Suprapubic skin (tissue), 4 donors: Measurements from ENCODE around the gene CCNJL. TPM values are rescaled to one million over a fixed set of nuclear protein-coding genes. Genes with fewer than 3 reads are reported as not detected.
"Not testable (repeated sequence)": the region's sequence is repeated elsewhere in the genome, so short reads cannot be mapped to it uniquely, and the experiment has no call there.

Source experiments
- DNase-seq, 2 donors: peaks; one replicate each; pipeline ENCODE4 v3.0.0-alpha.2; 2019; ENCODE audit warnings: low spot score in 2 of 2
- H3K27ac ChIP-seq: fragments of 200-600 bp; sonication (generic); one replicate; pipeline ENCODE4 v1.5.1; 2019
- H3K27me3 ChIP-seq: fragments of 200-600 bp; sonication (generic); one replicate; pipeline ENCODE4 v1.5.1; 2019
- H3K36me3 ChIP-seq: fragments of 200-600 bp; sonication (generic); one replicate; pipeline ENCODE4 v1.5.1; 2019
- H3K4me1 ChIP-seq: fragments of 200-600 bp; sonication (generic); one replicate; pipeline ENCODE4 v1.5.1; 2019
- H3K4me3 ChIP-seq: fragments of 200-600 bp; sonication (generic); one replicate; pipeline ENCODE4 v1.5.1; 2019; ENCODE audit warnings: mild to moderate bottlenecking
- H3K9me3 ChIP-seq: fragments of 200-600 bp; sonication (generic); one replicate; pipeline ENCODE4 v1.5.1; 2019
- EP300 ChIP-seq: sonication (generic); formaldehyde crosslinking; IDR thresholded peaks from one replicate; pipeline ENCODE4 v1.6.1; 2017; ENCODE audit warnings: antibody characterized with exemption
- POLR2A ChIP-seq, 2 donors: fragments of 450-650 bp; IDR thresholded peaks; one replicate each; pipeline ENCODE4 v1.6.1; 2017; ENCODE audit warnings: antibody characterized with exemption in 2 of 2, mild to moderate bottlenecking in 2 of 2, moderate library complexity in 2 of 2
- POLR2AphosphoS5 ChIP-seq, 3 donors: sonication (generic); formaldehyde crosslinking; IDR thresholded peaks; one replicate each; pipeline ENCODE4 v1.6.1; 2017; ENCODE audit warnings: antibody characterized with exemption in 3 of 3
- WGBS: methylation state at CpG from one replicate; pipeline ENCODE4 v1.1.5; 2018; 5-methylcytosine and 5-hydroxymethylcytosine counted together
- total RNA-seq, 4 donors: library from RNA; depleted of rRNA; stranded (reverse); fragments of >200 nt; gene quantifications; one replicate each; pipeline ENCODE4 v1.1.0, GENCODE V29; 2016
- TF ChIP-seq, protein P1 (sequence below), 2 donors: fragments of 200-600 bp in 1 of 2; fragments of 450-650 bp in 1 of 2; sonication (generic) in 1 of 2; IDR thresholded peaks; one replicate each; pipeline ENCODE4 v1.5.1; 2016 to 2019; ENCODE audit warnings: antibody characterized with exemption in 2 of 2, mild to moderate bottlenecking in 1 of 2, moderate library complexity in 1 of 2

CCNJL gene
- total RNA-seq, 4 donors from 2014 or later = 0.34 to 1.2 (median 1.2) TPM; not detected in 1

DNA sequence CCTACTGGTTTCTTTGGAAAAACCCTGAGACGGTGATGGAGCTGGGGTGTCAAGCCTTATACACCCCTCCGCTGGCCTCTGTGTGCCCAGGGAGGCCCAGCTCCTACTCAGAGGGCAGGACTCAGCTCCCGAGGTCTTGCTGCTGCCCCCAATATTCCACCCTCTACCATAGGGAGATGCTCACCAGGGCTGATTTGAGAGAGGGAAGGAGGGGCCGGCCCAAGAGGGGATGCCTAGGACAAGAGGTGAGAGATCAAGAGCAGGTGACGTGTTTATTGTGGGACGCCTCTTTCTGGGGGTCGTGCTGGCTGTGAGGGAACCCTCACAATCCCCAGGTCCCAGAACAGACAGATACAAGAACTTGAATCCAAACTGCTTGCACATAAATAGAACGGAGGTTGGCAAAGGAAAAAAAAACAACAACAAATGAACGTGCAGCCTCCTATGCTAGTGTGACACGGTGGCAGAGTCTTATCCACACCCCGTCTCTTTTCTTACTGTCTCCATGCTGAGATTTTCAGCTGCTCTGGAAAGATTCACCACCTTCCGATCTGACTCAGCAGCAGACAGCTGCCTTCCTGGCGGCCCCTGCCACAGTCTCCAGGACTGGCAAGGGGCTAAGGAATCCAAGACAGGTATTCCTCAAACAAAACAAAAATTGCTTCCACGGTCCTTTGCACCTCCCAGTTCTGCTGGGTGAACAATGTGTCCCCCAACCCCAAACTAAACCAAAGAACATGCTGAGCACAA is 60.8 kb downstream of the CCNJL start:
- no peaks in the 10 kb centered on the region for H3K36me3 ChIP-seq
- no peak overlapping the region for H3K27ac ChIP-seq
- no peak for DNase-seq
- 88% methylated on average over 14 of the region's 14 CpGs for WGBS
- H3K4me1 ChIP-seq = no peaks in the 10 kb centered on the region
- TF ChIP-seq POLR2AphosphoS5 (IDR thresholded peaks at IDR 0.05) (no peak), POLR2A (IDR thresholded peaks at IDR 0.05) (no peak), EP300 (no peak)
- TF ChIP-seq, protein P1, sequence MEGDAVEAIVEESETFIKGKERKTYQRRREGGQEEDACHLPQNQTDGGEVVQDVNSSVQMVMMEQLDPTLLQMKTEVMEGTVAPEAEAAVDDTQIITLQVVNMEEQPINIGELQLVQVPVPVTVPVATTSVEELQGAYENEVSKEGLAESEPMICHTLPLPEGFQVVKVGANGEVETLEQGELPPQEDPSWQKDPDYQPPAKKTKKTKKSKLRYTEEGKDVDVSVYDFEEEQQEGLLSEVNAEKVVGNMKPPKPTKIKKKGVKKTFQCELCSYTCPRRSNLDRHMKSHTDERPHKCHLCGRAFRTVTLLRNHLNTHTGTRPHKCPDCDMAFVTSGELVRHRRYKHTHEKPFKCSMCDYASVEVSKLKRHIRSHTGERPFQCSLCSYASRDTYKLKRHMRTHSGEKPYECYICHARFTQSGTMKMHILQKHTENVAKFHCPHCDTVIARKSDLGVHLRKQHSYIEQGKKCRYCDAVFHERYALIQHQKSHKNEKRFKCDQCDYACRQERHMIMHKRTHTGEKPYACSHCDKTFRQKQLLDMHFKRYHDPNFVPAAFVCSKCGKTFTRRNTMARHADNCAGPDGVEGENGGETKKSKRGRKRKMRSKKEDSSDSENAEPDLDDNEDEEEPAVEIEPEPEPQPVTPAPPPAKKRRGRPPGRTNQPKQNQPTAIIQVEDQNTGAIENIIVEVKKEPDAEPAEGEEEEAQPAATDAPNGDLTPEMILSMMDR (IDR thresholded peaks at IDR 0.05) = no peak
- no peaks in the 10 kb centered on the region for H3K9me3 ChIP-seq
- H3K4me3 ChIP-seq = no peak overlapping the region
- H3K27me3 ChIP-seq = no peaks in the 10 kb centered on the region

- Histone ChIP-seq H3K4me1 (no peaks in the 10 kb centered on the region), H3K9me3 (no peaks in the 10 kb centered on the region), H3K27me3 (no peaks in the 10 kb centered on the region), H3K27ac (no peak overlapping the region), H3K36me3 (no peaks in the 10 kb centered on the region), H3K4me3 (no peak overlapping the region)
- 80% methylated on average over 2 of the region's 2 CpGs for WGBS
- TF ChIP-seq EP300 (no peak), POLR2A (IDR thresholded peaks at IDR 0.05) (no peak), POLR2AphosphoS5 (IDR thresholded peaks at IDR 0.05) (no peak)
- TF ChIP-seq, protein P1 (IDR thresholded peaks at IDR 0.05) = no peak
- DNase-seq = no peak
These were observed 61.5 kb downstream of the CCNJL start for GRCh38 chr5:160250826-160251225.

GRCh38 chr5:160250226-160250625 is 62.1 kb downstream of the CCNJL start:
- Histone ChIP-seq H3K9me3 (no peaks in the 10 kb centered on the region), H3K27me3 (no peaks in the 10 kb centered on the region), H3K4me1 (no peaks in the 10 kb centered on the region), H3K4me3 (no peak overlapping the region), H3K27ac (no peak overlapping the region), H3K36me3 (no peaks in the 10 kb centered on the region)
- no peak for DNase-seq
- TF ChIP-seq, protein P1 (IDR thresholded peaks at IDR 0.05) = no peak
- no peak for TF ChIP-seq POLR2A (IDR thresholded peaks at IDR 0.05)
- TF ChIP-seq EP300 = no peak
- TF ChIP-seq POLR2AphosphoS5 (IDR thresholded peaks at IDR 0.05) = no peak
- 89% methylated on average over 5 of the region's 5 CpGs for WGBS

DNA sequence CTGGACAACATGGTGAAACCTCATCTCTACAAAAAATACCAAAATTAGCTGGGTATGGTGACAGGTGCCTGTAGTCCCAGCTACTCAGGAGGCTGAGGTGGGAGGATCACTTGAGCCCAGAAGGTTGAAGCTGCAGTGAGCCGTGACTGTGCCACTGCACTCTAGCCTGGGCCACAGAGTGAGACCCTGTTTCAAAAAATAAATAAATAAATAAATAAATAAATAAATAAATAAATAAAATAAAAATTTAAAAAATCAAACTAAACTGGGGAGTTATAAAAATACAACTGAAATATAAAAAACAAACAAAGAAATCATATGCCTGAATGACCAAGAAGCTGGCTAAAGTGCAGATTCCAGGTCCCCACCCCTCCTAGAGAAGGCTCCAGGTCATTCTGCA is 62.8 kb downstream of the CCNJL start:
- not testable (repeated sequence) for H3K9me3 ChIP-seq, H3K36me3 ChIP-seq, DNase-seq, H3K4me1 ChIP-seq, H3K27ac ChIP-seq, H3K4me3 ChIP-seq, H3K27me3 ChIP-seq
- 95% methylated on average over 1 of the region's 1 CpG for WGBS

GRCh38 chr5:160245506-160246086 is 66.8 kb downstream of the CCNJL start:
- 82% methylated on average over 8 of the region's 9 CpGs for WGBS
- DNase-seq = no peak
- Histone ChIP-seq H3K27me3 (no peaks in the 10 kb centered on the region), H3K9me3 (no peaks in the 10 kb centered on the region), H3K4me1 (no peaks in the 10 kb centered on the region), H3K4me3 (no peak overlapping the region), H3K36me3 (no peaks in the 10 kb centered on the region), H3K27ac (no peak overlapping the region)
- TF ChIP-seq EP300 = no peak
- no peak for TF ChIP-seq POLR2AphosphoS5 (IDR thresholded peaks at IDR 0.05)
- TF ChIP-seq, protein P1 (IDR thresholded peaks at IDR 0.05) = no peak
- no peak for TF ChIP-seq POLR2A (IDR thresholded peaks at IDR 0.05)
